IMR-90 (cell line): Measurements from ENCODE around the gene AGBL5. TPM values are rescaled to one million over a fixed set of nuclear protein-coding genes. Genes with fewer than 3 reads are reported as not detected.

Experiments used
- ATAC-seq: fragments of 200-7000 bp; cut with Tn5 transposase; 2 replicates; pipeline ENCODE4 v1.9.1; 2020; ENCODE audit warnings: low read depth, mild to moderate bottlenecking, moderate library complexity
- BruUV-seq: library from RNA; stranded (reverse); fragments of 400-500 nt; replicated peaks from 2 replicates; lab custom pipeline; 2021; lab: Mats Ljungman, UMichigan
- CTCF ChIA-PET: fragments of 300-600 bp; formaldehyde crosslinking; extraction: SDS; loops from one replicate; lab custom pipeline; 2021; ENCODE audit warnings: antibody characterized with exemption; lab: Yijun Ruan, JAX
- POLR2A ChIA-PET: fragments of 300-600 bp; sonication (Branson Sonifier 250); formaldehyde crosslinking; loops from one replicate; lab custom pipeline; 2022; ENCODE audit warnings: antibody characterized with exemption; ENCODE audit not compliant: unreplicated experiment; lab: Charles Lee
- DNase-seq: peaks from one replicate; pipeline ENCODE4 v3.0.0; 2013
- H2AFZ ChIP-seq: replicated peaks from 2 replicates; pipeline ENCODE3; 2013; ENCODE audit warnings: low read length, mild to moderate bottlenecking; ENCODE audit not compliant: poor library complexity
- H2AK5ac ChIP-seq: 2 replicates; pipeline ENCODE4 v1.6.1; 2013; ENCODE audit warnings: low read depth, low read length, inconsistent platforms
- H2AK9ac ChIP-seq: replicated peaks from 2 replicates; pipeline ENCODE3; 2013; ENCODE audit warnings: mild to moderate bottlenecking, low read depth, low read length, moderate library complexity; ENCODE audit not compliant: poor library complexity
- H2BK120ac ChIP-seq: 2 replicates; pipeline ENCODE4 v1.6.1; 2013; ENCODE audit warnings: low read depth, low read length, inconsistent platforms
- H2BK15ac ChIP-seq: 3 replicates; pipeline ENCODE4 v1.6.1; 2013; ENCODE audit warnings: low read depth, low read length, inconsistent platforms
- H2BK20ac ChIP-seq: 2 replicates; pipeline ENCODE4 v1.6.1; 2013; ENCODE audit warnings: low read depth, mild to moderate bottlenecking, inconsistent platforms, low read length, moderate library complexity
- H2BK5ac ChIP-seq: 2 replicates; pipeline ENCODE4 v1.6.1; 2013; ENCODE audit warnings: mild to moderate bottlenecking, low read depth, low read length, inconsistent platforms; ENCODE audit not compliant: poor library complexity, severe bottlenecking
- H3K14ac ChIP-seq: replicated peaks from 2 replicates; pipeline ENCODE4 v1.6.1; 2013; ENCODE audit warnings: low read depth, low read length, inconsistent platforms
- H3K18ac ChIP-seq: 2 replicates; pipeline ENCODE4 v1.6.1; 2013; ENCODE audit warnings: low read depth, low read length, control low read depth
- H3K23ac ChIP-seq: 2 replicates; pipeline ENCODE4 v1.6.1; 2013; ENCODE audit warnings: low read depth, low read length, inconsistent platforms
- H3K27ac ChIP-seq: 2 replicates; pipeline ENCODE4 v1.5.1; 2013; ENCODE audit warnings: mild to moderate bottlenecking, control low read depth, low read length; ENCODE audit not compliant: insufficient read depth
- H3K27me3 ChIP-seq: 2 replicates; pipeline ENCODE4 v1.6.1; 2013; ENCODE audit warnings: low read length; ENCODE audit not compliant: control insufficient read depth, insufficient read depth
- H3K36me3 ChIP-seq: 2 replicates; pipeline ENCODE4 v1.6.1; 2013; ENCODE audit warnings: low read length, mixed read lengths; ENCODE audit not compliant: control insufficient read depth, insufficient read depth
- H3K4ac ChIP-seq: 2 replicates; pipeline ENCODE4 v1.6.1; 2013; ENCODE audit warnings: low read depth, low read length, inconsistent platforms
- H3K4me1 ChIP-seq: 2 replicates; pipeline ENCODE4 v1.6.1; 2013; ENCODE audit warnings: low read length, mixed read lengths; ENCODE audit not compliant: control insufficient read depth, insufficient read depth
- H3K4me2 ChIP-seq: 2 replicates; pipeline ENCODE4 v1.6.1; 2013; ENCODE audit warnings: low read depth, mild to moderate bottlenecking, control low read depth, low read length, moderate library complexity
- H3K4me3 ChIP-seq: 2 replicates; pipeline ENCODE4 v1.5.1; 2013; ENCODE audit warnings: low read depth, mild to moderate bottlenecking, control low read depth, low read length, moderate library complexity; ENCODE audit not compliant: insufficient read depth
- H3K56ac ChIP-seq: 2 replicates; pipeline ENCODE4 v1.6.1; 2013; ENCODE audit warnings: low read length, inconsistent platforms; ENCODE audit not compliant: insufficient read depth; ENCODE audit errors: extremely low read depth
- H3K79me1 ChIP-seq, 2 experiments: 2 replicates each; pipeline ENCODE4 v1.6.1; 2013; ENCODE audit warnings: low read length in 2 of 2, inconsistent platforms in 1 of 2, low read depth in 1 of 2
- H3K9ac ChIP-seq: 2 replicates; pipeline ENCODE4 v1.6.1; 2013; ENCODE audit warnings: low read depth, low read length, control low read depth
- H3K9me1 ChIP-seq: 2 replicates; pipeline ENCODE4 v1.6.1; 2013; ENCODE audit warnings: low read length, inconsistent platforms; ENCODE audit not compliant: insufficient read depth
- H3K9me3 ChIP-seq: 2 replicates; pipeline ENCODE4 v1.6.1; 2013; ENCODE audit warnings: low read length; ENCODE audit not compliant: control insufficient read depth, insufficient read depth
- H4K20me1 ChIP-seq: 2 replicates; pipeline ENCODE4 v1.6.1; 2013; ENCODE audit warnings: low read length, inconsistent platforms; ENCODE audit not compliant: insufficient read depth
- H4K5ac ChIP-seq: 2 replicates; pipeline ENCODE4 v1.6.1; 2013; ENCODE audit warnings: mild to moderate bottlenecking, low read depth, low read length, control low read depth
- H4K8ac ChIP-seq, 2 experiments: 2 replicates each; pipeline ENCODE4 v1.6.1; 2013; ENCODE audit warnings: low read depth in 2 of 2, low read length in 2 of 2, control low read depth in 1 of 2, inconsistent platforms in 1 of 2
- H4K91ac ChIP-seq: 2 replicates; pipeline ENCODE4 v1.6.1; 2013; ENCODE audit warnings: low read depth, low read length, inconsistent platforms; ENCODE audit not compliant: insufficient read depth
- CHD1 ChIP-seq: IDR thresholded peaks from 2 replicates; pipeline ENCODE4 v1.6.1; 2012; ENCODE audit warnings: low read depth, low read length, improper control_type of control experiment
- MAFK ChIP-seq: IDR thresholded peaks from 2 replicates; pipeline ENCODE4 v1.6.1; 2012; ENCODE audit warnings: low read depth, low read length, improper control_type of control experiment
- MXI1 ChIP-seq: IDR thresholded peaks from 2 replicates; pipeline ENCODE4 v1.6.1; 2012; ENCODE audit warnings: low read depth, mild to moderate bottlenecking, low read length, moderate library complexity, borderline replicate concordance
- NFE2L2 ChIP-seq: fragments of 150-350 bp; IDR thresholded peaks from 2 replicates; pipeline ENCODE4 v1.6.1; 2016; ENCODE audit warnings: low read depth, mild to moderate bottlenecking, low read length
- RFX5 ChIP-seq: IDR thresholded peaks from 2 replicates; pipeline ENCODE4 v1.8.0; 2012; ENCODE audit warnings: low read depth, mild to moderate bottlenecking, low read length, moderate library complexity
- WGBS, 2 experiments: methylation state at CpG; one replicate each; pipeline versions ENCODE4 v1.1.5 to v1.1.7; 2013; ENCODE audit warnings: missing lambda C conversion rate in 2 of 2; ENCODE audit not compliant: insufficient read length in 1 of 2; ENCODE audit errors: extremely low coverage in 2 of 2; 5-methylcytosine and 5-hydroxymethylcytosine counted together
- dilution Hi-C: fragments of 300-500 bp; cut with HindIII; formaldehyde crosslinking; loops from one replicate; pipeline ENCODE4 v1.14.3; 2018; ENCODE audit warnings: low sequenced_read_pairs; ENCODE audit not compliant: unreplicated experiment
- in situ Hi-C: fragments of 300-500 bp; cut with MboI; formaldehyde crosslinking; loops from 3 replicates; pipeline ENCODE4 v1.14.3; 2019; ENCODE audit warnings: low sequenced_read_pairs, inconsistent platforms, mixed read lengths
- intact Hi-C: fragments of 100-400 bp; cut with micrococcal nuclease; formaldehyde crosslinking; loops from 2 replicates; pipeline ENCODE4 v1.10.0; 2022
- polyA plus RNA-seq, 3 experiments: library from polyadenylated mRNA; depleted of rRNA; stranded (reverse); fragments of >200 nt; gene quantifications; 2 replicates each; pipeline ENCODE4 v1.2.3, GENCODE V29; 2012; ENCODE audit warnings: low replicate concordance in 1 of 3
- total RNA-seq: library from RNA; depleted of rRNA; stranded (reverse); fragments of >200 nt; gene quantifications from 2 replicates; pipeline ENCODE4 v1.2.3, GENCODE V29; 2012
- TF ChIP-seq, protein P1 (sequence below): conservative IDR thresholded peaks from 2 replicates; pipeline ENCODE4 v1.5.1; 2012; ENCODE audit warnings: mild to moderate bottlenecking, low read depth, low read length, improper control_type of control experiment

AGBL5 gene
- total and polyA plus RNA-seq, 2 of the 4 experiments (the other 2 are of a cell fraction) = 19.0 to 26.2 TPM

DNA sequence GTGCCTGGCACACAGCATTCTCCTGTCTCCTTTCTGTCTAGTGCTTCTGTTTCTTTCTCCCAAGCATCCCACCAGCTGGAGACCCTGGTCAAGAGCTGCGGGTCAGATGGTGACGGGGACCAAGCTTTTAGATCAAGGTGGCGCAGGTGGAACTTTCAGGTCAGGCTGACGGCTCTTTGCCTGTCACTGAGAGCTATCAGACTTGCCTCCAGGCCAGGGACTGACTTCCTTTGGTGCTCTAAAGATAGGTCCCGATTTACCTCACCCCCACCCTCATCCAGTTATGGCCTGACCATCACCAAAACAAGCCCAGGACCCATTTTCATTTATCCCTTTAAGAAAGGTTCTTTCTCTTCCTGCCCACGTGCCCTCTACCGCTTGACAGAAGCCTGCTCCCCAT is 25.8 kb downstream of the AGBL5 start:
- BruUV-seq = no TSS peak
- intact Hi-C loops = no loop called here
- Histone ChIP-seq H3K9me3 (no peaks in the 10 kb centered on the region), H2BK15ac (peak overlapping the region; percentile 78; the same call in 2 of the 3 replicates), H4K91ac (peak overlapping the region; percentile 37), H4K5ac (peak overlapping the region; percentile 11; the same call in 1 of the 2 replicates), H2BK20ac (peak overlapping the region; percentile 59), H3K23ac (peak overlapping the region; percentile 17; the same call in 1 of the 2 replicates), H4K8ac (peak overlapping the region in 1 of 2 experiments; percentile 70; a peak in 2 of 4 replicates), H3K27ac (0 out of 2 replicates have a peak overlapping the region, but pooled peaks have one; percentile 2), H3K9me1 (peaks cover 15% of the 10 kb centered on the region; the same call in 1 of the 2 replicates), H3K14ac (peak overlapping the region; percentile 29), H3K9ac (no peak overlapping the region), H2BK5ac (peak overlapping the region; percentile 2), H3K4ac (peak overlapping the region; percentile 73), H3K18ac (peak overlapping the region; percentile 11; the same call in 1 of the 2 replicates), H3K79me1 (peaks cover 3 to 39% of the 10 kb centered on the region in 2 experiments; a peak in 3 of 4 replicates), H3K4me1 (peaks cover 36% of the 10 kb centered on the region), H3K36me3 (peaks cover 13% of the 10 kb centered on the region; the same call in 1 of the 2 replicates), H2AFZ (no peak overlapping the region), H4K20me1 (peaks cover 14% of the 10 kb centered on the region), H3K27me3 (no peaks in the 10 kb centered on the region), H2BK120ac (peak overlapping the region; percentile 79), H2AK9ac (peak overlapping the region; percentile 73), H3K4me3 (no peak overlapping the region), H3K4me2 (no peak overlapping the region), H2AK5ac (peak overlapping the region; percentile 96), H3K56ac (no peak overlapping the region)
- DNase-seq (no peak), ATAC-seq (no peak)
- in situ Hi-C loops = no loop called here
- 100% methylated on average over 3 of the region's 7 CpGs; no CpG with 5 or more reads in 1 of the 2 experiments for WGBS, 2 experiments
- ChIA-PET CTCF (interaction anchor here (0.5 to 1.3 kb wide), 2 partner anchors 231 to 1319 kb away, joined by 3 read pairs; no protein-coding TSS in a partner anchor), POLR2A (interaction anchor here (0.5 kb wide), 1 partner anchor 350 kb away, joined by 3 read pairs; no protein-coding TSS in a partner anchor)
- no peak for TF ChIP-seq CHD1
- no peak for TF ChIP-seq MAFK
- TF ChIP-seq NFE2L2 = no peak
- TF ChIP-seq, protein P1, sequence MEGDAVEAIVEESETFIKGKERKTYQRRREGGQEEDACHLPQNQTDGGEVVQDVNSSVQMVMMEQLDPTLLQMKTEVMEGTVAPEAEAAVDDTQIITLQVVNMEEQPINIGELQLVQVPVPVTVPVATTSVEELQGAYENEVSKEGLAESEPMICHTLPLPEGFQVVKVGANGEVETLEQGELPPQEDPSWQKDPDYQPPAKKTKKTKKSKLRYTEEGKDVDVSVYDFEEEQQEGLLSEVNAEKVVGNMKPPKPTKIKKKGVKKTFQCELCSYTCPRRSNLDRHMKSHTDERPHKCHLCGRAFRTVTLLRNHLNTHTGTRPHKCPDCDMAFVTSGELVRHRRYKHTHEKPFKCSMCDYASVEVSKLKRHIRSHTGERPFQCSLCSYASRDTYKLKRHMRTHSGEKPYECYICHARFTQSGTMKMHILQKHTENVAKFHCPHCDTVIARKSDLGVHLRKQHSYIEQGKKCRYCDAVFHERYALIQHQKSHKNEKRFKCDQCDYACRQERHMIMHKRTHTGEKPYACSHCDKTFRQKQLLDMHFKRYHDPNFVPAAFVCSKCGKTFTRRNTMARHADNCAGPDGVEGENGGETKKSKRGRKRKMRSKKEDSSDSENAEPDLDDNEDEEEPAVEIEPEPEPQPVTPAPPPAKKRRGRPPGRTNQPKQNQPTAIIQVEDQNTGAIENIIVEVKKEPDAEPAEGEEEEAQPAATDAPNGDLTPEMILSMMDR = no peak
- no peak for TF ChIP-seq MXI1
- TF ChIP-seq RFX5 = no peak
- dilution Hi-C loops = no loop called here
